Measurements from ENCODE around the gene ZNF580.

The ZNF580 gene

DNA sequence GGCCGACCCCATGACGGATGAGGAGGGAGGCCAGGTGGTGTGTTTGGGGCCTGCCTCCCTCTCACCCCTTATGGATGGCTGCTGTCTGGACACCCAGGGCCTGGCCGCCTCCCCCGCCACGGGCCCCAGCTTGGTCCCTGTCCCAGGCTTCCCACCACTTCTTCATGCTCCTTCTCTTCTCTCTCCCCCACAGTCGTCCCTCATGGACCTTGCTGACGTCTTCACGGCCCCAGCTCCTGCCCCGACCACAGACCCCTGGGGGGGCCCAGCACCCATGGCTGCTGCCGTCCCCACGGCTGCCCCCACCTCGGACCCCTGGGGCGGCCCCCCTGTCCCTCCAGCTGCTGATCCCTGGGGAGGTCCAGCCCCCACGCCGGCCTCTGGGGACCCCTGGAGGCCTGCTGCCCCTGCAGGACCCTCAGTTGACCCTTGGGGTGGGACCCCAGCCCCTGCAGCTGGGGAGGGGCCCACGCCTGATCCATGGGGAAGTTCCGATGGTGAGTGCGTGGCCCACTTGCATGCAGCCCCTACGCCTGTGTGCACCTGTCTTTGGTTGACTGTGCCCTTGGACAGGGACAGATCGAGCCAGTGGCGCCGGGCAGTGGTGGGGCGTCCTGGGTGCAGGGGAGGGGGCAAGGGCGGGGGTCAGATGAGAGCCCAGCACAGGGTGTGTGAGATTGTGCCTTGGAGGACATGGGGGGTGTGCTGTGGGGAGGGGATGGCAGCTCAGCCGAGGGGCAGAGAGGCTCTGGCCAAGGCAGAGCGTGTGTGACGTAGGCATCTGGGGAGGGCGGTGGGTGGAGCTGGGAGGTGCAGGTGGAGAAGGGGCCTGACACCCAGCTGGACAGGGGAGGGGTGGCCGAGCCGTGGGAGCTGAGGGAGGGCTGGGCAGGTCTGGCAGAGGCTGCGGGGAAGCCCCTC is 51.0 kb downstream of the ZNF580 start:
- H3K27ac ChIP-seq, result no peak overlapping the region
- no peak for TF ChIP-seq ZFX (IDR thresholded peaks at IDR 0.05; ENCODE audit: borderline replicate concordance)
- TF ChIP-seq, protein P1, sequence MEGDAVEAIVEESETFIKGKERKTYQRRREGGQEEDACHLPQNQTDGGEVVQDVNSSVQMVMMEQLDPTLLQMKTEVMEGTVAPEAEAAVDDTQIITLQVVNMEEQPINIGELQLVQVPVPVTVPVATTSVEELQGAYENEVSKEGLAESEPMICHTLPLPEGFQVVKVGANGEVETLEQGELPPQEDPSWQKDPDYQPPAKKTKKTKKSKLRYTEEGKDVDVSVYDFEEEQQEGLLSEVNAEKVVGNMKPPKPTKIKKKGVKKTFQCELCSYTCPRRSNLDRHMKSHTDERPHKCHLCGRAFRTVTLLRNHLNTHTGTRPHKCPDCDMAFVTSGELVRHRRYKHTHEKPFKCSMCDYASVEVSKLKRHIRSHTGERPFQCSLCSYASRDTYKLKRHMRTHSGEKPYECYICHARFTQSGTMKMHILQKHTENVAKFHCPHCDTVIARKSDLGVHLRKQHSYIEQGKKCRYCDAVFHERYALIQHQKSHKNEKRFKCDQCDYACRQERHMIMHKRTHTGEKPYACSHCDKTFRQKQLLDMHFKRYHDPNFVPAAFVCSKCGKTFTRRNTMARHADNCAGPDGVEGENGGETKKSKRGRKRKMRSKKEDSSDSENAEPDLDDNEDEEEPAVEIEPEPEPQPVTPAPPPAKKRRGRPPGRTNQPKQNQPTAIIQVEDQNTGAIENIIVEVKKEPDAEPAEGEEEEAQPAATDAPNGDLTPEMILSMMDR (IDR thresholded peaks at IDR 0.05), result no peak

DNA sequence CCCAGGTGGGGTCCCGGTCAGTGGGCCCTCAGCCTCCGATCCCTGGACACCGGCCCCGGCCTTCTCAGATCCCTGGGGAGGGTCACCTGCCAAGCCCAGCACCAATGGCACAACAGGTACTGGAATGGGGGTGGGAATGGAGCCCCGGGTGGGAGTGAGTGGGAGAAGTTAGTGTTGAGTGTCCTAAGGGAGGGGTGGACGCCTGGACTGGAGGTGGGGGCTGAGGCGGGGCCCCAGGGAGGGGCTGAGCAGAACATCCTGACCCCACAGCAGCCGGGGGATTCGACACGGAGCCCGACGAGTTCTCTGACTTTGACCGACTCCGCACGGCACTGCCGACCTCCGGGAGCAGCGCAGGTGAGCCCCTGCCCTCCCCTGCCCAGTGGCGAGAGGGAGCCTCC is 51.9 kb downstream of the ZNF580 start:
- TF ChIP-seq ZFX (IDR thresholded peaks at IDR 0.05; ENCODE audit: borderline replicate concordance), result no peak
- TF ChIP-seq, protein P1 (IDR thresholded peaks at IDR 0.05), result no peak
- no peak overlapping the region for H3K27ac ChIP-seq
